Fibroblast of lung (primary cell): ENCODE measurements around the gene CCL15.

Experiments
- CTCF ChIP-seq, 2 donors: IDR thresholded peaks in 1 of 2; conservative IDR thresholded peaks in 1 of 2; 1 replicate in 1 of 2; 2 replicates in 1 of 2; pipeline ENCODE4 v1.5.1; 2011 to 2012; ENCODE audit warnings: low read length in 2 of 2, control low read depth in 1 of 2, inconsistent platforms in 1 of 2, low read depth in 1 of 2, mild to moderate bottlenecking in 1 of 2
- EZH2 ChIP-seq: IDR thresholded peaks from 2 replicates; pipeline ENCODE4 v1.5.1; 2012; ENCODE audit warnings: low read length, control low read depth, mild to moderate bottlenecking; ENCODE audit errors: missing control alignments

- TF ChIP-seq CTCF (conservative IDR thresholded peaks at IDR 0.05 in 1 of 2, IDR thresholded peaks at IDR 0.05 in 1 of 2; ENCODE audit: low read depth in 1 of 2, low read length in 2 of 2): no peak
- no peak for TF ChIP-seq EZH2
Observed at GRCh38 chr17:35968520-35969054, 32.8 kb downstream of the CCL15 start.
